Body of pancreas (tissue), 4 donors: ENCODE results near the gene BBIP1. TPM values are rescaled to one million over a fixed set of nuclear protein-coding genes. Genes with fewer than 3 reads are reported as not detected.
"Not testable (repeated sequence)": the region's sequence is repeated elsewhere in the genome, so short reads cannot be mapped to it uniquely, and the experiment has no call there.

Experiments used
- ATAC-seq: fragments of 150-250 bp; one replicate; pipeline ENCODE4 v1.9.1; 2016
- DNase-seq, 4 donors: peaks; one replicate each; pipeline ENCODE4 v3.0.0-alpha.2; 2019
- H3K27ac ChIP-seq, 4 donors: fragments of 200-600 bp; sonication (generic); 1 replicate in 3 of 4; 2 replicates in 1 of 4; pipeline versions ENCODE4 v1.5.1 to v1.6.1; 2016 to 2019; ENCODE audit warnings: mild to moderate bottlenecking in 1 of 4, mixed read lengths in 1 of 4, moderate library complexity in 1 of 4
- H3K27me3 ChIP-seq, 2 donors: fragments of 200-600 bp; sonication (generic); one replicate each; pipeline ENCODE4 v1.6.0; 2016; ENCODE audit warnings: mild to moderate bottlenecking in 1 of 2
- H3K36me3 ChIP-seq, 2 donors: fragments of 200-600 bp; sonication (generic); replicated peaks in 1 of 2; 2 replicates each; pipeline ENCODE4 v1.5.1; 2016; ENCODE audit warnings: low read depth in 2 of 2; ENCODE audit not compliant: insufficient read depth in 1 of 2
- H3K4me1 ChIP-seq: fragments of 200-600 bp; sonication (generic); one replicate; pipeline ENCODE4 v1.6.0; 2016
- H3K4me3 ChIP-seq, 2 donors: fragments of 200-600 bp; sonication (generic); 1 replicate in 1 of 2; 2 replicates in 1 of 2; pipeline ENCODE4 v1.5.1; 2016 to 2019
- H3K9me3 ChIP-seq, 3 donors: fragments of 200-600 bp; sonication (generic); 1 replicate in 2 of 3; 2 replicates in 1 of 3; pipeline ENCODE4 v1.5.1; 2016
- CTCF ChIP-seq, 7 experiments: fragments of 450-650 bp in 4 of 7; fragments of 200-600 bp in 3 of 7; sonication (generic) in 3 of 7; IDR thresholded peaks; one replicate each; pipeline ENCODE4 v1.5.1; 2016 to 2019; ENCODE audit warnings: antibody characterized with exemption in 7 of 7
- POLR2A ChIP-seq, 3 donors: fragments of 450-650 bp; IDR thresholded peaks; one replicate each; pipeline ENCODE4 v1.6.1; 2016; ENCODE audit warnings: antibody characterized with exemption in 3 of 3, mild to moderate bottlenecking in 2 of 3
- WGBS, 2 donors: methylation state at CpG; one replicate each; pipeline ENCODE4 v1.1.5; 2017; 5-methylcytosine and 5-hydroxymethylcytosine counted together
- intact Hi-C: fragments of 100-400 bp; cut with DNase I; formaldehyde crosslinking; loops from one replicate; pipeline ENCODE4 v1.15.1; 2023
- total RNA-seq, 2 donors: library from RNA; depleted of rRNA; stranded (reverse); fragments of >200 nt; gene quantifications; one replicate each; pipeline ENCODE4 v1.1.0, GENCODE V29; 2016

Gene BBIP1
- total RNA-seq, 2 donors from 2014 or later: 2.0 to 22.3 TPM

GRCh38 chr10:110870823-110871297 is 48.1 kb downstream of the BBIP1 start:
- intact Hi-C loops: no loop called here
- 35% methylated on average over 13 of the region's 13 CpGs for WGBS, 2 donors
- ATAC-seq: peak; percentile 2

GRCh38 chr10:110868981-110869380 is 50.0 kb downstream of the BBIP1 start:
- intact Hi-C loops: no loop called here
- H3K27ac ChIP-seq: peak overlapping the region in 3 of 4 donors; percentile 49 to 63 (median 58)

More at GRCh38 chr10:110870823-110871297, 48.1 kb downstream of the BBIP1 start:
- Histone ChIP-seq H3K27ac (peak overlapping the region; percentile 91 to 99 (median 98)), H3K9me3 (no peaks in the 10 kb centered on the region), H3K4me1 (peaks cover 59% of the 10 kb centered on the region), H3K27me3 (no peaks in the 10 kb centered on the region), H3K4me3 (no peak overlapping the region), H3K36me3 (no peaks in the 10 kb centered on the region)
- TF ChIP-seq CTCF (IDR thresholded peaks at IDR 0.05): no peak
- TF ChIP-seq POLR2A (IDR thresholded peaks at IDR 0.05): no peak
- peak; percentile 40 to 65 (median 47) for DNase-seq

GRCh38 chr10:110867807-110868465 is 51.0 kb downstream of the BBIP1 start:
- intact Hi-C loops: no loop called here
- TF ChIP-seq POLR2A (IDR thresholded peaks at IDR 0.05) (no peak), CTCF (IDR thresholded peaks at IDR 0.05) (no peak)
- Histone ChIP-seq H3K4me1 (peaks cover 77% of the 10 kb centered on the region), H3K9me3 (no peaks in the 10 kb centered on the region), H3K36me3 (no peaks in the 10 kb centered on the region), H3K4me3 (no peak overlapping the region), H3K27ac (peak overlapping the region; percentile 29 to 63 (median 54)), H3K27me3 (no peaks in the 10 kb centered on the region)
- no peak for ATAC-seq
- DNase-seq: no peak
- 39% methylated on average over 4 of the region's 4 CpGs for WGBS, 2 donors

More at GRCh38 chr10:110868981-110869380, 50.0 kb downstream of the BBIP1 start:
- WGBS, 2 donors: 77 to 86% methylated on average over 6 of the region's 6 CpGs
- Histone ChIP-seq H3K4me3 (no peak overlapping the region), H3K4me1 (peaks cover 73% of the 10 kb centered on the region), H3K36me3 (no peaks in the 10 kb centered on the region), H3K9me3 (no peaks in the 10 kb centered on the region), H3K27me3 (no peaks in the 10 kb centered on the region)
- ATAC-seq: no peak
- TF ChIP-seq POLR2A (IDR thresholded peaks at IDR 0.05): no peak
- no peak for TF ChIP-seq CTCF (IDR thresholded peaks at IDR 0.05)
- DNase-seq: no peak

GRCh38 chr10:110867011-110867806 is 51.8 kb downstream of the BBIP1 start:
- DNase-seq, H3K4me3 ChIP-seq, H3K9me3 ChIP-seq, intact Hi-C loops, ATAC-seq, H3K27me3 ChIP-seq, H3K36me3 ChIP-seq: not testable (repeated sequence)
- Histone ChIP-seq H3K4me1 (peaks cover 84% of the 10 kb centered on the region), H3K27ac (peak overlapping the region; percentile 29 to 63 (median 54))
- 78 to 83% methylated on average over 8 of the region's 8 CpGs for WGBS, 2 donors

- Histone ChIP-seq H3K27me3 (no peaks in the 10 kb centered on the region), H3K9me3 (no peaks in the 10 kb centered on the region), H3K27ac (peak overlapping the region in 3 of 4 donors; percentile 45 to 83 (median 63)), H3K4me3 (no peak overlapping the region), H3K36me3 (no peaks in the 10 kb centered on the region), H3K4me1 (peaks cover 87% of the 10 kb centered on the region)
- no peak for ATAC-seq
- no peak for TF ChIP-seq POLR2A (IDR thresholded peaks at IDR 0.05)
- no peak for TF ChIP-seq CTCF (IDR thresholded peaks at IDR 0.05)
- DNase-seq: no peak
- intact Hi-C loops: no loop called here
- 58 to 79% methylated on average over 4 of the region's 4 CpGs for WGBS, 2 donors
Measured at GRCh38 chr10:110865809-110866482, 53.0 kb downstream of the BBIP1 start.
